Stimulated activated CD4-positive, alpha-beta T cell treated with anti-CD3 and anti-CD28 coated beads, TNF-alpha, amount 100 ng/mL, for 48 hours (primary cell): ENCODE data around the gene FNDC1.
A peak's percentile ranks its signal among the peaks of the same experiment; 100 is the strongest.

Experiments used
- DNase-seq, 3 donors: peaks; one replicate each; pipeline ENCODE4 v3.0.0-alpha.2; 2020; ENCODE audit warnings: low read depth in 3 of 3

The FNDC1 gene

GRCh38 chr6:159161839-159162238 lies 7.4 kb upstream of the FNDC1 start:
- DNase-seq = no peak

GRCh38 chr6:159163901-159164370 lies 5.3 kb upstream of the FNDC1 start:
- DNase-seq = no peak

- DNase-seq = no peak
Observed at GRCh38 chr6:159168536-159169192, 536 bp upstream of the FNDC1 start.

- peak in 1 of 3 donors; percentile 16 for DNase-seq
Observed at GRCh38 chr6:159169557-159170332, 545 bp downstream of the FNDC1 start.

GRCh38 chr6:159170333-159170672 lies 1.1 kb downstream of the FNDC1 start:
- DNase-seq = no peak

- no peak for DNase-seq
Observed at GRCh38 chr6:159170999-159171712, 2.0 kb downstream of the FNDC1 start.

GRCh38 chr6:159172091-159172491 lies 2.9 kb downstream of the FNDC1 start:
- no peak for DNase-seq

GRCh38 chr6:159174263-159174969 lies 5.2 kb downstream of the FNDC1 start:
- DNase-seq = peak; percentile 47 to 60 (median 58)

- no peak for DNase-seq
Observed at GRCh38 chr6:159176913-159177312, 7.7 kb downstream of the FNDC1 start.

GRCh38 chr6:159178847-159179246 lies 9.6 kb downstream of the FNDC1 start:
- no peak for DNase-seq

- no peak for DNase-seq
Observed at GRCh38 chr6:159180001-159180400, 10.8 kb downstream of the FNDC1 start.

- no peak for DNase-seq
Observed at GRCh38 chr6:159181914-159182313, 12.7 kb downstream of the FNDC1 start.

- no peak for DNase-seq
Observed at GRCh38 chr6:159184559-159184958, 15.4 kb downstream of the FNDC1 start.

GRCh38 chr6:159190460-159190859 lies 21.3 kb downstream of the FNDC1 start:
- DNase-seq = no peak

GRCh38 chr6:159193923-159194322 lies 24.7 kb downstream of the FNDC1 start:
- DNase-seq = no peak

GRCh38 chr6:159194421-159194820 lies 25.2 kb downstream of the FNDC1 start:
- no peak for DNase-seq

GRCh38 chr6:159196430-159196975 lies 27.3 kb downstream of the FNDC1 start:
- no peak for DNase-seq

GRCh38 chr6:159197251-159197650 lies 28.1 kb downstream of the FNDC1 start:
- DNase-seq = no peak

GRCh38 chr6:159201336-159201735 lies 32.1 kb downstream of the FNDC1 start:
- no peak for DNase-seq

GRCh38 chr6:159203304-159204005 lies 34.3 kb downstream of the FNDC1 start:
- no peak for DNase-seq

- DNase-seq = no peak
Observed at GRCh38 chr6:159204605-159205004, 35.4 kb downstream of the FNDC1 start.
